NCI-H1436 (cell line): ENCODE data around the gene KCNMA1.

Source experiments
- DNase-seq: peaks from one replicate; lab custom pipeline; 2025; lab: John Stamatoyannopoulos, UW

The KCNMA1 gene

DNA sequence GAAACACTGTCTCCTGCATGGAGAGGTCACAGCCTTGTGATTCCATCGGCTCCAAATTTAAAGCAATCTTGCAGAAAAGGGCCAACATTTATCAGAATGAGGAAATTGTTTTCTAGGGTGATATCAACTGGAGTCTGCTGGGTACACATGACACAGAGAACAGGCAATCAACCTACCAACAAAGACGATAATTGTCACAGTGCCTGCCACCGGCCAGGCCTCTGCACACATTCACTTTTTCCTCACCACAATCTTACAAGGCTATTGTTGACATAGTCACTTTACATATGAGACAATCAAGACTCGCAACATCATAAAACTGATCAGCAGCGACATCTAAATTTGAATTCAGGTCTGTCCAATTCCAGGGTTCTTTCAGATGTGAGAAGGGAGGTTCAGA lies 189.4 kb downstream of the KCNMA1 start:
- DNase-seq: no peak

DNA sequence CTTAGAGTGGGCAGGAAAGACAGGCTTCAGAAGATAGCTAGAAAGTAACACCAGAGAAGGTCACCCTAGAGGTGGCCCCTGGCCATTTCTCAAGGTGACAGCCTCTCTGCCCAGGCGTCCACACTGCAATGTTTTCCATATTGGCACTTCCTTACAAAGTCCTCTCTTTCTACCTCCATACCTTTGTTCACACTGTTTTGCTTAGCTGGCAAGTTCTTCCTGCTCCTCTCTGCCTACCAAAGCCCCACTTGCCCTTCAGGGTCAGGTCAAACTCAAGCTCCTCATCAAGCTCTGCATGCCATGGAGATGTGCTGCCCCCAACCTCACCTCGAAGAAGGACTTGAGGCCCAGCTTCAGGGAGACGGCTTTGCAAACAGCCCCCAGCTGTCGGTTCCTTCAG lies 190.9 kb downstream of the KCNMA1 start:
- DNase-seq: no peak

GRCh38 chr10:77445547-77445946 lies 192.1 kb downstream of the KCNMA1 start:
- no peak for DNase-seq

DNA sequence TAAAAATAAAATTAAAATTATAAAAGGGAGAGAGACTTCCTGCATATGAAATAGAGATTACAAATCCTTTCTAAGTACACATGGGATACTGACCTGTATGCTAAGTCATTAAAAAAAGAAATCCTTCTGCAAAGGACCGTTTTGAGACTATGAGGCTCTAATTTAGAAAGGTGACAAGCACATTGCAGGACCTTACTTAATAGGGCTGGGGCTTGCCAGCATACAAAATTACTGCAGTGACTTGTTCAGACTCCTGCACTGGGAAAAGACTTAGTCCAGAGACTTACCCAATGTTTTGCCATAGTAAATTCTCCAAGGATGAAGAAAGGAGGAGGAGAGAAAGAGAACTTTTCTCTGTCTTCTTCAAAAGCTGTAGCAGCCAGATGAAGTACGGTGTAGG lies 193.6 kb downstream of the KCNMA1 start:
- DNase-seq: no peak

- no peak for DNase-seq
Observed at GRCh38 chr10:77442699-77443189, 194.9 kb downstream of the KCNMA1 start.

GRCh38 chr10:77441353-77442166 lies 196.0 kb downstream of the KCNMA1 start:
- no peak for DNase-seq

DNA sequence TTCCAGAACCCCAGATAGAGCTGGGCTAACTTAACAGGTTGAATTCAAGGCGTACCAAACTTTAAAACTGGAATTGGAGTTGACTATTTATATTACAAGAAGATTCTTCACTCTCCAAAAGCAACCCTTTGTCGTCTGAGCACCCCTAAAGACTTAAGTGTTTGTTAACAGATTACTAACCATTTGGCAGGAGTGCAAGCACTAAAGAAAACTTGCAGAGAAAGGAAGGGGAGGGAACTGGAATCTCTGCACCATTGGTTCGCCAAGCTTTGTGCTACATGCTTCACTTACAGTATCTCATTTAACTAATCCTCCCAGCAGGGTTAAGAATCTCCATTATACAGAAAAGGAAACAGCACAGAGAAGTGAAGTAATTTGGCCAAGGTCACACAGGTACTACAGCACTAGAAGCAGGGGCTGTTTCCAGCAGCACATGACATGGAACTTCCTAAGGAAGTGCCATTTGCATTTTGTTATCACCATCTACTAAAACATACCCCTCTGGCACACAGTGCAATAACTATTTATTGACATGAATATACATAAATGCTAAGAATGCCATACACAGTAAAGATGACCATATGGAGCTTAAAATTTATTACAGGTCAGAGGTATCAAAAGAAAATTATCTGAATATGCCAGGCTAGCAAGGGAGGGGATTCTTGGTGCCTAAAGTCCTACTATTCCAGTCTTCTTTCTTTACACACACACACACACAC lies 201.2 kb downstream of the KCNMA1 start:
- DNase-seq: no peak

- no peak for DNase-seq
Observed at GRCh38 chr10:77433546-77433945, 204.1 kb downstream of the KCNMA1 start.

DNA sequence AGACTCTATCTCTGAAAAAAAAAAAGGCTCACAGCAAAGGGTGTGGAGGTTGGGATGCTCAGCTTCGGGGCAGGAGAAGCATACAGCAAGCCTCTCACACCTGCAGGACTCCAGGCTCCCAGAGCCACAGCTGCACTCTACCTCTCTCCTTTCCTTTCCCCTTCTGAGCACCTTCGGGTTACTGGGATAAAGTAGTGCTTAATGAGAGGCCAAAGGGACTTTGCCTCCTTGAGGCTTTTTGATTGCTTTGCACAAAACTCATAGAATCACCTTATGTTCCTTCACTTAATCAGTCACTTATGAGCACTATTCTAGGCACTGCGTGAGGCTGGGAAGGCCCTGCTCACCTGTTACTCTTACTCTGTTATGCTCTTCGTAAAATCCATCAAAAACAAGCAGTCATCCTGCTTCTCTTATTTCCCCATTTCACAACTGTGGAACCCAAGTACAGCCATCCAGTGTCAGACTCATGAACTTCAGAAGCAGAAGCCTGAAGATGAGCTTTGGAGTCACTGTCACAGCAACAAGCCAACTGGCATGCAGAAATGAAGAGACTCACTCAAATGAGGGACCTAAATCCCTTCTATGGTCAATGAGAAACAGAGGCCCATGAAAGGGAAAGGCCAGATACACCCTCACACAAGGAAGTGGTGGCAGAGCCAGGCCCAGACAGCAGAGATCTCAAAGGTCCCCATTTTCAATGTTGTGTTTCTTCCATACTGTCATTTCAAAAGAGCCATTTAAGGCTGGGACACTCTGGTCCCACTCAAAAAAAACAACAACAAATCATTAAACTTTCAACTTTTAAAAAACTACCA lies 205.4 kb downstream of the KCNMA1 start:
- no peak for DNase-seq

- DNase-seq: no peak
Observed at GRCh38 chr10:77431209-77431611, 206.4 kb downstream of the KCNMA1 start.

- DNase-seq: no peak
Observed at GRCh38 chr10:77430530-77430929, 207.1 kb downstream of the KCNMA1 start.

DNA sequence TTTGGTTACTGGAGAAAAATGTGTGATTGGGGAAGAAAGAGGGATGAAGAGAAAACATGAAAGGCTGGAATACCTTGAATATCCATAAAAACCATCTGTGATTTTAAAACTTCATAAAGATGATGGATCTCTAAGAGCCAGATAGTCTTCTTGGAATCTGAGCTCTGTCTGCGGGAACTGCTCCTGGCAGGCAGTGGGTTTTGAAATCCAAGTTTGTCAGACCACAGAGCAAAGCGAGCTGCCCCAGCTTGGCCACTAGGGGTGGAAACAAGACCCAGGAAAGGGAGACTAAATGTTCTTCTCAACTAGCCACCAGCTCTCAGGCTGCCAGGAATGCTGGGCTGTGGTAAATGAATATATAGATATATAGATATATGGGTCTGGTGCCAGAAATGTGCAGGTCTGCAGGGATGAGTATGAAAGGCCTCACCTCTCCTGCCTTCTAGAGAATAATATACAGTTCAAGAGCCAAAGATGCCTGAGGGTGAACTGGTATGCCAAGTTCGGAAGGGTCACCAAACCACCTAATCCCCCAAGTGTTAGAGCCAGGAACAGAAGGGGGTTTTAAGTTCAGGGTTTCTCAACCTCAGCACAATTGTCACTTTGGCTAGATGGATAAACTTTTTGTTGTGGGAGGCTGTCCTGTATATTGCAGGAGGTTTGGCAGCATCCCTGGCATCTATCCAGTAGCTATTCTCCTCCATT lies 208.8 kb downstream of the KCNMA1 start:
- DNase-seq: no peak

- no peak for DNase-seq
Observed at GRCh38 chr10:77424257-77424656, 213.4 kb downstream of the KCNMA1 start.

GRCh38 chr10:77422491-77423338 lies 214.9 kb downstream of the KCNMA1 start:
- DNase-seq: no peak

DNA sequence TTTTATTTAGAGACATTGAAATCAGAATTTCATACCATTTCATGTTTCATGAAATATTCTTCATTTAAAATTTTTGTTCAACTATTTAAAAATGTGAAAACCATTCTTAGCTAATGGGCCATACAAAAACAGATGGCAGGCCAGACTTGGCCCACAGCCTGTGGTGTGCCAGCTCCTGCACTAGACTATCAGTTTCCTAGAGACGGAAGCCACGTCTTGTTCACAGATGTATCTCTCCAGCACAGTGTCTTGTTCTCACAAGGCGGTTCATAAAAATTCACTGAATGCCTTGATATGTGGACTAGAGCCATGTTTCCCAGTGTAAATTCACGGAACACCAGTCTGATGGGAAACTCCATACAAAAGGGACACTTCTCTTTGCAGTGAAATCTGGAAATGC lies 216.0 kb downstream of the KCNMA1 start:
- DNase-seq: no peak

- DNase-seq: no peak
Observed at GRCh38 chr10:77420947-77421523, 216.6 kb downstream of the KCNMA1 start.

GRCh38 chr10:77419979-77420378 lies 217.6 kb downstream of the KCNMA1 start:
- no peak for DNase-seq

DNA sequence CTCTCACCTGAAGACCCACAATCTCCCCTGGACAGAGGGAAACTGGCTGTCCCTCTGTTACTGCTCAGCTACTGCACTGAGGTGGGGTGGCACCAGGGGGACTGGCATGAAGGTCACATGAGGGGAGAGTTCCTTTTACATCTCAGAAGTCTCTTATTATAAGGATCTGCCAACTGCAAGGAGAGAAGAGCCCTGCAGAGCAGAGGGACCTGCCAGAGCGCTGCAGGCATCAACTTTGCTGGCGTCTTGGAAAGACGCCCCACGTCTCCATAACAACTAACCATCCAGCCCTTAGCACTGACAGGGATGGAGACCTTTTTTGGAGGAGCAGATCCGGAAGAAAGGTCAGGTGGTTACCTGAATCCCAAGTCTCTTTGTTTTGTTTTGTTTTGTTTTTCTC lies 218.6 kb downstream of the KCNMA1 start:
- no peak for DNase-seq

- no peak for DNase-seq
Observed at GRCh38 chr10:77417806-77418640, 219.6 kb downstream of the KCNMA1 start.

DNA sequence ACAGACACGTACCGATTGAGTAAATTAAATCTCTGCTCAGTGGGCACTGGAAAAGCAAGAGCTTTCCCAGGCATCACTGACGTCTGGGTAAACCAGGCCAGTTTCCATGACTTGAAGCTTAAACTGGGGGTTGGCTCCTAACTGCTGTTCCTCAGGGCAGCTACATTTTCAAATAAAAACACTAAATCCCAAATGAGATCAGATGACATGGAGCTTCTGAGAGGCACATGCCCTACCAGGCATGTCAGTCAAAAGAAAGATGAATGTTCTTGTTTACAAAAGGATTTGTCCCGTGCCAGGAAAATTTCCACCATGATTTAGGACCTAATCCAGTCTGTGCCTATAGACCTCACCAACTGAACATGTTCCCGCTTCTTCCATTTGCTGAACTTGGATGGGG lies 220.2 kb downstream of the KCNMA1 start:
- no peak for DNase-seq
